ENCODE data around the gene SNRNP200. TPM values are rescaled to one million over a fixed set of nuclear protein-coding genes. Genes with fewer than 3 reads are reported as not detected.
A peak's percentile ranks its signal among the peaks of the same experiment; 100 is the strongest.

Gene SNRNP200
- total RNA-seq, 2 donors from 2014 or later = 90.4 to 127 TPM

DNA sequence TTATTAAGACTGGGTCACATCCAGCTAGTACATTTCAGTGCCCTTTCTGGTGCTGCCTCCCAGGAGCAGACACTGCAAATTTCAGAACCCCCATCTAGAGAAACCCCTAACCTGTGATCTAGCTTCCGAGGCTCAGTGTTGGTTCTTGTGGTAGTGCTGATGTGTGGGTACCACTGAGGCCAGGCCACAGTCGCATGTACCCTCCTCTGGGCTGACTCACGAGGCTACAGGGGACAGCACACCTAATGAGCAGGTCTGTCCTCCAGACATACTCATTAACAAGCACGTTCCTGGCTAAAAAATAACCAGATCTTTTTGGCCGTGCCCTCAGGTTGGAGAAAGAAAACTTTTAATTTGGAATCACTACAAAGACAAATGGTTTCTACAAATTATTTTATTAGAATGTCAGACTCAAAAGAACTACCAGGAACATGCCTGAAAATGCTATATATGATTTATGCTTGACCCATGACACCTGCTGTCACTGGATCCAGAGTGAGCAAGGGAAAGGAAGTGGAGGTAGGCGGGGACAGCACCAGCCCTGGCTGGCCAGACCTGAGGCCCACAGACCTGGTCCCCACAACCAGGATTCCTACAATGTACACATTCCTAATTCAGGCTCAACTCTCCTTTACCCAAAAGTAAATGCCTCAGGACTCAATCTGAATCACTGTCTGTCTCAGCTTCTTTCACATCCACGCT, 30.8 kb downstream of the SNRNP200 start:
- H3K36me3 ChIP-seq = peaks cover 22% of the 10 kb centered on the region
- no peak overlapping the region for H3K9ac ChIP-seq (ENCODE audit: low read depth in 2 of 2, low read length in 2 of 2)
- H3K4me3 ChIP-seq = no peak overlapping the region
- TF ChIP-seq, protein P1, sequence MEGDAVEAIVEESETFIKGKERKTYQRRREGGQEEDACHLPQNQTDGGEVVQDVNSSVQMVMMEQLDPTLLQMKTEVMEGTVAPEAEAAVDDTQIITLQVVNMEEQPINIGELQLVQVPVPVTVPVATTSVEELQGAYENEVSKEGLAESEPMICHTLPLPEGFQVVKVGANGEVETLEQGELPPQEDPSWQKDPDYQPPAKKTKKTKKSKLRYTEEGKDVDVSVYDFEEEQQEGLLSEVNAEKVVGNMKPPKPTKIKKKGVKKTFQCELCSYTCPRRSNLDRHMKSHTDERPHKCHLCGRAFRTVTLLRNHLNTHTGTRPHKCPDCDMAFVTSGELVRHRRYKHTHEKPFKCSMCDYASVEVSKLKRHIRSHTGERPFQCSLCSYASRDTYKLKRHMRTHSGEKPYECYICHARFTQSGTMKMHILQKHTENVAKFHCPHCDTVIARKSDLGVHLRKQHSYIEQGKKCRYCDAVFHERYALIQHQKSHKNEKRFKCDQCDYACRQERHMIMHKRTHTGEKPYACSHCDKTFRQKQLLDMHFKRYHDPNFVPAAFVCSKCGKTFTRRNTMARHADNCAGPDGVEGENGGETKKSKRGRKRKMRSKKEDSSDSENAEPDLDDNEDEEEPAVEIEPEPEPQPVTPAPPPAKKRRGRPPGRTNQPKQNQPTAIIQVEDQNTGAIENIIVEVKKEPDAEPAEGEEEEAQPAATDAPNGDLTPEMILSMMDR (IDR thresholded peaks at IDR 0.05) = no peak
- no peak overlapping the region for H3K27ac ChIP-seq
- DNase-seq = no peak
- H3K4me1 ChIP-seq = no peaks in the 10 kb centered on the region
- no peaks in the 10 kb centered on the region for H3K27me3 ChIP-seq
- intact Hi-C loops (cut with DNase I) = no loop called here
- H3K9me3 ChIP-seq = no peaks in the 10 kb centered on the region

DNA sequence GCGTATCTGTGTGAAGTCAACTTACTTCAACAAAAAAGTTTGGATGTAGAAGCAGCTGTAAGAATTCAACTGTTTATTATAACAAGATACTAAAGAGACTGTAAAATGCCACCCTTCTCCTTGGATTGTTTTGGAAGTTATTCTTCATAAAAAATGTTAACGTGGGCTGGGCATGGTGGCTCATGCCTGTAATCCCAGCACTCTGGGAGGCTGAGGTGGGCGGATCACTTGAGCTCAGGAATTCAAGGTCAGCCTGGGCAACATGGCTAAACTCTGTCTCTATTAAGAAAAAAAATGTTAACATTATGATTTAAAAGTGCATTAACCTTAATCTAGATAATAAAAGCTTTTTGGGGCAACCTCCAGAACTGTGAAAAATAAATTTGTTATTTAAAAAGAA, 31.6 kb downstream of the SNRNP200 start:
- Histone ChIP-seq H3K36me3 (peaks cover 24% of the 10 kb centered on the region), H3K27me3 (no peaks in the 10 kb centered on the region), H3K9me3 (no peaks in the 10 kb centered on the region), H3K27ac (no peak overlapping the region), H3K9ac (ENCODE audit: low read depth in 2 of 2, low read length in 2 of 2) (no peak overlapping the region), H3K4me1 (no peaks in the 10 kb centered on the region), H3K4me3 (no peak overlapping the region)
- no peak for DNase-seq
- TF ChIP-seq, protein P1 (IDR thresholded peaks at IDR 0.05) = no peak
- intact Hi-C loops (cut with DNase I) = no loop called here

DNA sequence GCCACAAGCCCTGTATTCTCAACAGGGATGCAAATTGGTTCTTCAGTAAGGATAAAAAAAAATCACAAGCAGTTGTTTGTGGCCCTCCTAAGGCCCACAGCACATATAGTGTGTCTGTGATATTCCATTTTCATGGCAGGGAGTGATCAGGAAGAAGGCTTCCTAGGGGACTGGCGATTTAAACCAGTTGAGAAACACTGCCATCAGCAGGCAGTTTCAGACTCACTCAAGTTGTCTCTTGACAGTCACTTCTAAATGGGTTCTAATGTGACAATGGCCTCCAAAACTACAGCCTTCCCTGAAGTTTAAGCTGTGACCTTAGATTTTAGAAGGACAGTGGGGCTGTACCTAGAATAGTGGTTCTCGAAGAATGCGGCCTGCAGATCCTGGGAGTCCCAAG, 33.4 kb downstream of the SNRNP200 start:
- TF ChIP-seq, protein P1 (IDR thresholded peaks at IDR 0.05) = peak; percentile 9
- no peak for DNase-seq
- Histone ChIP-seq H3K27me3 (no peaks in the 10 kb centered on the region), H3K4me1 (peaks cover 5% of the 10 kb centered on the region), H3K9me3 (no peaks in the 10 kb centered on the region), H3K27ac (no peak overlapping the region), H3K36me3 (peaks cover 23% of the 10 kb centered on the region), H3K4me3 (no peak overlapping the region), H3K9ac (ENCODE audit: low read depth in 2 of 2, low read length in 2 of 2) (no peak overlapping the region)
- intact Hi-C loops (cut with DNase I) = no loop called here

DNA sequence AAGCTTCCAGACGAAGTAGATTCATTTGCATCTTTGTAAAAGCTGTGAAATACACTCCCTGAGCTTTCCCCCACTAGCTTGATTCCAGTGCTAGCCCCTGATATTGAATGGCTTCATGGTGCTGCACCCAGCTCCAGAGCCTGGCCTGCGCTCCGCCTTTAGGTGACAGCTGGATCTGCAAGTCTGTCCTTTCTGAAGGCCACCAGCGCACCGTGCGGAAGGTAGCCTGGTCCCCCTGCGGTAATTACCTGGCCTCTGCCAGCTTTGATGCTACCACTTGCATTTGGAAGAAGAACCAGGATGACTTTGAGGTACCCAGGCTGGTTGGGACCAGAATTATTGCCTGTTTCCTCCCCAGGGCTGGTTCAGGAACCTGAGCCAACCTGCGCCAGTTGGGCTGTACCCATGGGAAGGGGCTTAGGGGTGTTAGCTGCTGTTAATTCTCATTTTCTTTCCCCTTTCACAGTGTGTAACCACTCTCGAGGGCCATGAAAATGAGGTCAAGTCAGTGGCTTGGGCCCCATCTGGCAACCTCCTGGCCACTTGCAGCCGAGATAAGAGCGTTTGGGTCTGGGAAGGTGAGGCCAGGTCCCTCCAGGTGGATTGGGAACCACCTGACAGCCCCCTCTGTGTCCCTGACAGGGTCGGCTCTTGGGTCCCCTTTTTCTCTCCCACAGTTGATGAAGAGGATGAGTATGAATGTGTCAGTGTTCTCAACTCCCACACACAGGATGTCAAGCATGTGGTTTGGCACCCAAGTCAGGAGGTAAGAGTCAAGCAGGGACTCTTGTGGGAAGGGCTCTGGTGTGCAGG, 38.0 kb downstream of the SNRNP200 start:
- Histone ChIP-seq H3K27ac (no peak overlapping the region), H3K36me3 (peaks cover 10% of the 10 kb centered on the region), H3K4me1 (peaks cover 24% of the 10 kb centered on the region), H3K9me3 (no peaks in the 10 kb centered on the region), H3K4me3 (peak overlapping the region; percentile 93), H3K27me3 (no peaks in the 10 kb centered on the region), H3K9ac (ENCODE audit: low read depth in 2 of 2, low read length in 2 of 2) (peak overlapping the region in 1 of 2 donors; percentile 88)
- peak; percentile 34 for DNase-seq
- intact Hi-C loops (cut with DNase I) = loop anchor here (5.0 to 10.0 kb wide), 2 partner anchors 35 to 253 kb away; no protein-coding TSS in a partner anchor
- TF ChIP-seq, protein P1 (IDR thresholded peaks at IDR 0.05) = peak; percentile 30

DNA sequence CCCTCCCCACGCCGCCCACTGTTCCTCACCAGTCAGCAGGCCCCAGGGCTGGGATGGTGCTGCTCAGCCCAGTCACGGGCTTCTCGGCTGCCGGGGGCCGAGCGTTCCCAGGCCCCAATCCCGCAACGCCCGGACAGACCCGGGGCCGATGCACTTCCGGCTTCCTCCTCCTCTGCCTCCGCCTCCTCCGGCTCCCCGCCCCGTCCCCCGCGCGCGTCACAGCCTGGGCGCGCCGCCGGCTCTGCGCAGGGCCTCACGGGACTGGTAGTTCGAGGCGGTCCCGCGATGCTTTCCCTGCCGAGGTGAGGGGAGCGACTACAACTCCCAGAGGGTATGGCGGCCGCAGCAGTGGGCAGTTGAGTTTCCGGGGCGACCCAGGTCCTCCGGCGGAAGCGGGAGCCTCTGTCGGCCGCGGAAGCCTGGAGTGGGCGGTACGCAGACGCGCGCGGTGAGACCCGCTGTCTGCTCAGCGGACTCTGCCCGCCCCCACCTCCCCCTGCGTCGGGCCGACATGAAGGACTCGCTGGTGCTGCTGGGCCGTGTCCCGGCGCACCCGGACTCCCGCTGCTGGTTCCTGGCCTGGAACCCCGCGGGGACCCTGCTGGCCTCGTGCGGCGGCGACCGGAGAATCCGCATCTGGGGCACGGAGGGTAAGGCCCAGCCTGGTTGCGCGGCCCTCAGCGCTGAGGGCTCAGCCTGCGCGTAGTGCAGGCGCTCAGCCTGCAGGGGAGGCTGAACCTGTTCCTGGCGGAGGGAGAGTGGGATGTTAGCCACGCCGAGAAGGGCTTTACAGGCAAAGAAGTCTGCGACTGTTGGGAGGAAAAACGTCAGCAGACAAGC, 39.3 kb downstream of the SNRNP200 start, which contains the start of the genes CIAO1 and TMEM127:
Gene CIAO1 (plus strand): TSS at position 386 of the 840 bp plus-strand sequence. CDS start 126 bp downstream, at position 512.
Gene TMEM127 (minus strand): TSS at position 158 of the 840 bp plus-strand sequence. CDS start 616 bp downstream, outside the sequence.
- DNase-seq = peak; percentile 99
- H3K27me3 ChIP-seq = no peaks in the 10 kb centered on the region
- H3K4me3 ChIP-seq = peak within 1 kb of the TSS; percentile 93
- H3K9ac ChIP-seq (ENCODE audit: low read depth in 2 of 2, low read length in 2 of 2) = peak within 1 kb of the TSS; percentile 93 to 94
- peak within 1 kb of the TSS; percentile 76 for H3K27ac ChIP-seq
- peaks cover 10% of the 10 kb centered on the region for H3K36me3 ChIP-seq
- intact Hi-C loops (cut with DNase I) = loop anchor here (5.0 to 10.0 kb wide), 2 partner anchors 36 to 251 kb away; no protein-coding TSS in a partner anchor
- H3K9me3 ChIP-seq = no peaks in the 10 kb centered on the region
- TF ChIP-seq, protein P1 (IDR thresholded peaks at IDR 0.05) = no peak
- H3K4me1 ChIP-seq = peaks cover 37% of the 10 kb centered on the region

Measured in colonic mucosa (tissue), 4 donors.